CD14-positive monocyte (primary cell): Measurements from ENCODE around the gene MRPS24. TPM values are rescaled to one million over a fixed set of nuclear protein-coding genes. Genes with fewer than 3 reads are reported as not detected.
A peak's percentile ranks its signal among the peaks of the same experiment; 100 is the strongest.

ENCODE experiments used
- DNase-seq, 3 donors: peaks; one replicate each; pipeline ENCODE4 v3.0.0-alpha.2; 2011 to 2022
- H2AFZ ChIP-seq: 2 replicates; pipeline ENCODE4 v1.6.0; 2012; ENCODE audit warnings: mild to moderate bottlenecking, low read depth, low read length, inconsistent platforms; ENCODE audit not compliant: insufficient read depth, poor library complexity, severe bottlenecking
- H3K27ac ChIP-seq, 2 donors: 1 replicate in 1 of 2; 2 replicates in 1 of 2; pipeline ENCODE4 v1.5.1; 2012 to 2013; ENCODE audit warnings: low read length in 2 of 2, control low read depth in 1 of 2, inconsistent platforms in 1 of 2, low read depth in 1 of 2, mild to moderate bottlenecking in 1 of 2
- H3K27me3 ChIP-seq, 2 donors: one replicate each; pipeline versions ENCODE4 v1.6.0 to v1.6.1; 2011 to 2013; ENCODE audit warnings: low read length in 2 of 2; ENCODE audit not compliant: control insufficient read depth in 2 of 2, insufficient read depth in 2 of 2
- H3K36me3 ChIP-seq, 2 donors: replicated peaks in 1 of 2; 1 replicate in 1 of 2; 2 replicates in 1 of 2; pipeline versions ENCODE4 v1.5.1 to v1.6.1; 2012 to 2013; ENCODE audit warnings: low read length in 2 of 2, control low read depth in 1 of 2, inconsistent platforms in 1 of 2, mild to moderate bottlenecking in 1 of 2; ENCODE audit not compliant: insufficient read depth in 2 of 2, control insufficient read depth in 1 of 2
- H3K4me1 ChIP-seq, 2 donors: 1 replicate in 1 of 2; 2 replicates in 1 of 2; pipeline versions ENCODE4 v1.5.1 to v1.6.1; 2012 to 2013; ENCODE audit warnings: low read length in 2 of 2, control low read depth in 1 of 2, inconsistent platforms in 1 of 2, mild to moderate bottlenecking in 1 of 2, moderate library complexity in 1 of 2; ENCODE audit not compliant: insufficient read depth in 2 of 2, control insufficient read depth in 1 of 2
- H3K4me2 ChIP-seq: replicated peaks from 2 replicates; pipeline ENCODE3; 2012; ENCODE audit warnings: low read length, moderate library complexity, mild to moderate bottlenecking; ENCODE audit not compliant: poor library complexity, severe bottlenecking; ENCODE audit errors: extremely low read depth
- H3K4me3 ChIP-seq, 3 experiments: fragments of 200-600 bp in 1 of 3; sonication (generic) in 1 of 3; replicated peaks in 1 of 3; 1 replicate in 2 of 3; 2 replicates in 1 of 3; pipeline ENCODE4 v1.5.1; 2011 to 2013; ENCODE audit warnings: low read length in 3 of 3, mild to moderate bottlenecking in 3 of 3, control low read depth in 2 of 3, low read depth in 2 of 3, inconsistent platforms in 1 of 3, moderate library complexity in 1 of 3
- H3K79me2 ChIP-seq: 2 replicates; pipeline ENCODE4 v1.6.0; 2012; ENCODE audit warnings: mild to moderate bottlenecking, control low read depth, inconsistent platforms, low read length, moderate library complexity; ENCODE audit not compliant: insufficient read depth
- H3K9ac ChIP-seq: 2 replicates; pipeline ENCODE4 v1.6.0; 2017; ENCODE audit warnings: low read length, mild to moderate bottlenecking; ENCODE audit not compliant: insufficient read depth, poor library complexity, severe bottlenecking
- H3K9me3 ChIP-seq, 2 donors: replicated peaks in 1 of 2; 1 replicate in 1 of 2; 2 replicates in 1 of 2; pipeline versions ENCODE4 v1.5.1 to v1.6.1; 2012 to 2013; ENCODE audit warnings: low read length in 2 of 2, control low read depth in 1 of 2; ENCODE audit not compliant: control insufficient read depth in 1 of 2, insufficient read depth in 1 of 2
- H4K20me1 ChIP-seq: 2 replicates; pipeline ENCODE4 v1.6.0; 2012; ENCODE audit warnings: mild to moderate bottlenecking, low read length, control low read depth, moderate library complexity; ENCODE audit not compliant: insufficient read depth
- H3K27ac Mint-ChIP-seq, 7 donors: one replicate each; pipeline ENCODE4 v1.8.0; 2020; ENCODE audit warnings: mild to moderate bottlenecking in 7 of 7, mixed read lengths in 7 of 7, moderate library complexity in 6 of 7, inconsistent platforms in 2 of 7
- H3K27me3 Mint-ChIP-seq, 3 donors: one replicate each; pipeline ENCODE4 v1.8.0; 2021 to 2022; ENCODE audit warnings: low read depth in 3 of 3, mild to moderate bottlenecking in 3 of 3, mixed read lengths in 3 of 3, moderate library complexity in 3 of 3, inconsistent platforms in 1 of 3
- H3K36me3 Mint-ChIP-seq, 2 donors: one replicate each; pipeline ENCODE4 v1.8.0; 2020; ENCODE audit warnings: mixed read lengths in 2 of 2, inconsistent platforms in 1 of 2, mild to moderate bottlenecking in 1 of 2
- H3K4me1 Mint-ChIP-seq: one replicate; pipeline ENCODE4 v1.8.0; 2020; ENCODE audit warnings: mild to moderate bottlenecking, mixed read lengths
- H3K4me3 Mint-ChIP-seq, 2 donors: one replicate each; pipeline ENCODE4 v1.8.0; 2020; ENCODE audit warnings: mild to moderate bottlenecking in 2 of 2, mixed read lengths in 2 of 2, moderate library complexity in 1 of 2
- H3K9me3 Mint-ChIP-seq, 7 donors: one replicate each; pipeline ENCODE4 v1.8.0; 2020 to 2022; ENCODE audit warnings: mixed read lengths in 7 of 7, mild to moderate bottlenecking in 6 of 7, moderate library complexity in 6 of 7, inconsistent platforms in 2 of 7
- CTCF ChIP-seq: fragments of 200-600 bp; IDR thresholded peaks from one replicate; pipeline ENCODE4 v1.8.0; 2022; ENCODE audit warnings: antibody characterized with exemption, mild to moderate bottlenecking
- WGBS: methylation state at CpG from one replicate; pipeline ENCODE4 v1.1.5; 2013; ENCODE audit warnings: missing lambda C conversion rate; ENCODE audit not compliant: insufficient coverage; 5-methylcytosine and 5-hydroxymethylcytosine counted together
- intact Hi-C, 2 donors: fragments of 100-400 bp; cut with micrococcal nuclease; formaldehyde crosslinking; loops; one replicate each; pipeline versions ENCODE4 v1.15.0 to v1.15.1; 2023
- polyA minus RNA-seq: library from RNA; depleted of rRNA, polyadenylated mRNA; stranded (reverse); fragments of >200 nt; gene quantifications from 2 replicates; pipeline ENCODE4 v1.2.3, GENCODE V29; 2012
- polyA plus RNA-seq, 3 donors: library from polyadenylated mRNA; depleted of rRNA in 1 of 3; unstranded in 2 of 3; stranded (reverse) in 1 of 3; fragments of 300-500 nt in 2 of 3; fragments of >200 nt in 1 of 3; fragmentation: Illumina TruSeq in 2 of 3; gene quantifications; 1 replicate in 2 of 3; 2 replicates in 1 of 3; pipeline ENCODE4 v1.2.3, GENCODE V29; 2012 to 2021
- total RNA-seq, 12 experiments: library from RNA in 1 of 12; stranded (reverse) in 1 of 12; fragments of 120-200 nt in 1 of 12; gene quantifications; one replicate each; pipeline ENCODE4 v1.2.4 and lab custom pipeline; 2013 to 2026; ENCODE audit warnings: mixed read lengths in 6 of 12, inconsistent platforms in 1 of 12

The MRPS24 gene
- 64.3 TPM for total RNA-seq (2013)
- polyA plus RNA-seq (100 to 1,000 TPM in 2 of 3 donors, 10 to 100 TPM in 1; 79.2 to 112 (median 112) TPM), polyA minus RNA-seq (32.8 and 45.6 TPM in 2 replicates), total RNA-seq (lab: John Stamatoyannopoulos, UW) (3.7 to 33.9 (median 10.3) reads per million in 11 experiments)

DNA sequence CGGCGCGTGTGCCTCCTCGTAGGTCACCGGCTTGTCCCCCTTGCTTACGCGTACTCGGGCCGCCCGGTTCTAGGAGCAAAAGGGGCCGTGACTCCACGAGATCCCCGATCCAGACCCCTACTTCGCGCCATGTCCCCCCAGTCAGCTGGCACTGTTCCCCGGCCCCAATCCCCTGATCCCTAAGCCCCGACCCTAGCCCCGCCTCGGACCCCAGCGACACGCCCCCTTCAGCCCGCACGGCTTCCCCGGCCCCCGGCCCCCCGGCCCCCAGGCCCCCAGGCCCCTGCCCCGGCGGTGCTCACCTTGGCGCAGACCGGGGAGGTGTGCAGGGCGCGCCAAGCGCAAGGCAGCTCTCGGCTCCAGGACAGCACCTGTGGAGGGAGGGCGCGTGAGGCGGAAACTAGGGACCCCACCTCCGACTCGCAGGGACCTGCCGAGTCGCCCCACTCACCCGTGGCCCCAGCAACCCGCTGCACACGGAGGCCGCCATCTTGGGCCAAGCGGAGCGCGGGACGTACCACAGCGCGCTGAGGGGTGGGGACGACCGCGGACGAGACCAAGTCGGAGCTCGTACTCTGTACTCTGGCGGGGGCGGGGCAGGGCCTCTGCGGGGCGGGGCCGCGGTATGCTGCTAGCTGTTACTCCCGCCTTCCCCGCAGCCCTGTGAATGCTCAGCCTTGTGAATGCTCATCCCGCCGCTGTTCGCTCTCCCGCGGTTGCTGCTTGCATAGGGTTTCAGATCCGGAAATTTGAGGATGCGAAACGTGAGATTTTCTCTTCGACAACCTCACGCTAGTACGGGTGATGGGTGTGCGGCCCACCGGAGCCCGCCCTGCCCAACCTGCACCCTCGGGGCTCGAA lies at the start of gene MRPS24:
MRPS24 (minus strand) TSS at position 512 of the 861 bp plus-strand sequence; CDS start at position 490, 22 bp downstream.
- peak; percentile 91 to 96 (median 95) for DNase-seq
- Histone ChIP-seq H3K4me1 (peaks cover 18% of the 10 kb centered on the region in 2 donors), H3K9ac (peak within 1 kb of the TSS; percentile 89), H3K79me2 (peaks cover 3% of the 10 kb centered on the region), H4K20me1 (no peaks in the 10 kb centered on the region), H2AFZ (peak within 1 kb of the TSS; percentile 87), H3K4me3 (peak within 1 kb of the TSS; percentile 51 to 81 (median 77)), H3K9me3 (no peaks in the 10 kb centered on the region), H3K36me3 (peaks cover 13 to 26% of the 10 kb centered on the region in 2 donors), H3K27ac (peak within 1 kb of the TSS; percentile 91 to 99), H3K4me2 (peak within 1 kb of the TSS; percentile 75), H3K27me3 (no peaks in the 10 kb centered on the region)
- peaks cover 20% of the 10 kb centered on the region for H3K4me1 Mint-ChIP-seq
- H3K9me3 Mint-ChIP-seq = peaks cover 0 to 5% (median 2%) of the 10 kb centered on the region in 7 donors
- H3K27me3 Mint-ChIP-seq = peaks cover 2 to 8% (median 4%) of the 10 kb centered on the region in 3 donors
- intact Hi-C loops = no loop called here
- peak within 1 kb of the TSS; percentile 99 to 100 (median 100) for H3K27ac Mint-ChIP-seq
- H3K4me3 Mint-ChIP-seq = peak within 1 kb of the TSS; percentile 96 to 97
- WGBS = 0% methylated on average over 73 of the region's 81 CpGs
- no peak for TF ChIP-seq CTCF
- peaks cover 25 to 26% of the 10 kb centered on the region in 2 donors for H3K36me3 Mint-ChIP-seq

DNA sequence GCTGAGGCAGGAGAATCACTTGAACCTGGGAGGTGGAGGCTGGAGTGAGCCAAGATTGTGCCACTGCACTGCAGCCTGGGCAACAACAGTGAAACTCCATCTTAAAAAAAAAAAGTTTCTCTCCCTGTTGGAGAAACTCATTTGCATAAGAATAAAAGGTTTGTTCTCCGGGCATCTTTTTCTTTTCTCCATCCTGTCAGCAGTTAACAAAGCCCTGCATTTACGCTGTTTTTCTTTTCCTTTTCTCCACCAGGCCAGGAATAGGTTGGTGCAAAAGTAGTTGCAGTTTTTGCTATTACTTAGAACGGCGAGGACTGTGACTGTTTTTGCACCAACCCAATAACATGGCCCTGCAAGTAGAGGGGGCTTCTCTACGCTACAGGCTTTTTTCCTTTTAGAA lies 46.6 kb upstream of the MRPS24 start:
- H3K27me3 Mint-ChIP-seq = no peaks in the 10 kb centered on the region
- TF ChIP-seq CTCF = no peak
- H3K9me3 Mint-ChIP-seq = peaks cover 0 to 6% (median 2%) of the 10 kb centered on the region in 7 donors
- no peak for DNase-seq
- Histone ChIP-seq H3K9ac (no peak overlapping the region), H3K9me3 (peaks cover 0 to 5% of the 10 kb centered on the region in 2 donors), H3K27me3 (no peaks in the 10 kb centered on the region), H3K4me3 (no peak overlapping the region), H3K27ac (no peak overlapping the region), H3K4me2 (no peak overlapping the region), H3K4me1 (no peaks in the 10 kb centered on the region), H2AFZ (no peak overlapping the region), H4K20me1 (no peaks in the 10 kb centered on the region), H3K36me3 (no peaks in the 10 kb centered on the region), H3K79me2 (no peaks in the 10 kb centered on the region)
- H3K4me3 Mint-ChIP-seq = no peak overlapping the region
- H3K4me1 Mint-ChIP-seq = no peaks in the 10 kb centered on the region
- H3K27ac Mint-ChIP-seq = no peak overlapping the region
- no CpG with 5 or more reads among the region's 5 CpGs for WGBS
- intact Hi-C loops = no loop called here
- peaks cover 9 to 12% of the 10 kb centered on the region in 2 donors for H3K36me3 Mint-ChIP-seq
